ENCODE data around the gene PPP1R36.
"Not testable (repeated sequence)": the region's sequence is repeated elsewhere in the genome, so short reads cannot be mapped to it uniquely, and the experiment has no call there.

Gene PPP1R36

GRCh38 chr14:64516969-64517368 is 32.8 kb upstream of the PPP1R36 start:
- Histone ChIP-seq H3K4me2 (ENCODE audit: low read depth, low read length, poor library complexity, severe bottlenecking) (no peak overlapping the region), H3K79me2 (ENCODE audit: insufficient read depth, low read length) (peaks cover 100% of the 10 kb centered on the region), H3K27ac (ENCODE audit: low read depth, low read length) (no peak overlapping the region), H3K27me3 (ENCODE audit: low read length) (no peaks in the 10 kb centered on the region), H2AFZ (ENCODE audit: low read depth, low read length, severe bottlenecking) (no peak overlapping the region), H3K4me3 (ENCODE audit: insufficient read depth, low read length, poor library complexity, severe bottlenecking) (no peak overlapping the region), H3K9me2 (replicated peaks; ENCODE audit: insufficient read depth, low read length) (no peaks in the 10 kb centered on the region), H3K9ac (ENCODE audit: low read length) (no peak overlapping the region), H3K9me3 (ENCODE audit: insufficient read depth, low read length) (no peaks in the 10 kb centered on the region), H3K36me3 (ENCODE audit: low read length) (peaks cover 21% of the 10 kb centered on the region), H3F3A (ENCODE audit: insufficient read depth) (peaks cover 11% of the 10 kb centered on the region; the same call in 1 of the 2 replicates), H4K20me1 (ENCODE audit: low read depth, low read length) (peaks cover 57% of the 10 kb centered on the region)
- TF ChIP-seq, protein P1, sequence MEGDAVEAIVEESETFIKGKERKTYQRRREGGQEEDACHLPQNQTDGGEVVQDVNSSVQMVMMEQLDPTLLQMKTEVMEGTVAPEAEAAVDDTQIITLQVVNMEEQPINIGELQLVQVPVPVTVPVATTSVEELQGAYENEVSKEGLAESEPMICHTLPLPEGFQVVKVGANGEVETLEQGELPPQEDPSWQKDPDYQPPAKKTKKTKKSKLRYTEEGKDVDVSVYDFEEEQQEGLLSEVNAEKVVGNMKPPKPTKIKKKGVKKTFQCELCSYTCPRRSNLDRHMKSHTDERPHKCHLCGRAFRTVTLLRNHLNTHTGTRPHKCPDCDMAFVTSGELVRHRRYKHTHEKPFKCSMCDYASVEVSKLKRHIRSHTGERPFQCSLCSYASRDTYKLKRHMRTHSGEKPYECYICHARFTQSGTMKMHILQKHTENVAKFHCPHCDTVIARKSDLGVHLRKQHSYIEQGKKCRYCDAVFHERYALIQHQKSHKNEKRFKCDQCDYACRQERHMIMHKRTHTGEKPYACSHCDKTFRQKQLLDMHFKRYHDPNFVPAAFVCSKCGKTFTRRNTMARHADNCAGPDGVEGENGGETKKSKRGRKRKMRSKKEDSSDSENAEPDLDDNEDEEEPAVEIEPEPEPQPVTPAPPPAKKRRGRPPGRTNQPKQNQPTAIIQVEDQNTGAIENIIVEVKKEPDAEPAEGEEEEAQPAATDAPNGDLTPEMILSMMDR (IDR thresholded peaks at IDR 0.05; ENCODE audit: insufficient read depth, low read length, poor library complexity, severe bottlenecking) = no peak
- no peak for TF ChIP-seq EZH2phosphoT487 (conservative IDR thresholded peaks at IDR 0.05; ENCODE audit: low read length)

DNA sequence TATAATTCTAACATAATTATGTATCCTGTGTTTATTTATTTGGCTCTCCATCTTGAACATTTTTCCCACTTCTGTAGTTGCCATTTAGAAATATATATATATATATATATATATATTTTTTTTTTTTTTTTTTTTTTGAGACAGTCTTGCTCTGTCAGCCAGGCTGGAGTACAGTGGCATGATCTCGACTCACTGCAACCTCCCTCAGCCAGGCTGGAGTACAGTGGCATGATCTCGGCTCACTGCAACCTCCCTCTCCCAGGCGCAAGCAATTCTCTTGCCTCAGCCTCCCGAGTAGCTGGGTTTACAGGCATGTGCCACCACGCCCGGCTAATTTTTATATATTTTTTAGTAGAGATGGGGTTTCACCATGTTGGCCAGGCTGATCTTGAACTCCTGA is 32.1 kb upstream of the PPP1R36 start:
- peaks cover 24% of the 10 kb centered on the region for H3K36me3 ChIP-seq (ENCODE audit: low read length)
- not testable (repeated sequence) for H3K4me3 ChIP-seq (ENCODE audit: insufficient read depth, low read length, poor library complexity, severe bottlenecking); H3K9ac ChIP-seq (ENCODE audit: low read length); H3K27ac ChIP-seq (ENCODE audit: low read depth, low read length); H3K27me3 ChIP-seq (ENCODE audit: low read length); H3K4me2 ChIP-seq (ENCODE audit: low read depth, low read length, poor library complexity, severe bottlenecking); H2AFZ ChIP-seq (ENCODE audit: low read depth, low read length, severe bottlenecking); H3K9me2 ChIP-seq (replicated peaks; ENCODE audit: insufficient read depth, low read length); H3K9me3 ChIP-seq (ENCODE audit: insufficient read depth, low read length)
- peaks cover 55% of the 10 kb centered on the region for H4K20me1 ChIP-seq (ENCODE audit: low read depth, low read length)
- peaks cover 100% of the 10 kb centered on the region for H3K79me2 ChIP-seq (ENCODE audit: insufficient read depth, low read length)
- H3F3A ChIP-seq (ENCODE audit: insufficient read depth) = peaks cover 11% of the 10 kb centered on the region; the same call in 1 of the 2 replicates

DNA sequence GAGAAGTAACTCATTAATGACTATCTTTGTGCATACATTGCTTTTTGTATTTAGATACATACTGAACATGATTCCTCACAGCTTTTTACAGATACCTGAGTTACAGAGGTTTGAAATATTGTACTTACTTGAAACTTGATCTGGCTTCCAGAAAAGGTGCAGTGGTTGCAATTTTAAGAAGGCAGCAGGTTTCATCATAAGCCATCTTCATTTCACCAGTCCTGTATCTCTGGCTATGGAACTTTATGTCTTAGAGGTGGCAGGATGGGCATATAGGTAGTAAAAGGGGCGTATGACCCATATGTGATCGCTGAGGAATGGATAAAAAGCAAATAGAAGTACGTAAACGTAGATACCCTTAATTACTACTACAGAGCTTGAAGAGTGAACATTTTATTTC is 31.5 kb upstream of the PPP1R36 start:
- H3K36me3 ChIP-seq (ENCODE audit: low read length) = peaks cover 24% of the 10 kb centered on the region
- H3K4me2 ChIP-seq (ENCODE audit: low read depth, low read length, poor library complexity, severe bottlenecking) = no peak overlapping the region
- peaks cover 14% of the 10 kb centered on the region; the same call in 1 of the 2 replicates for H3F3A ChIP-seq (ENCODE audit: insufficient read depth)
- no peaks in the 10 kb centered on the region for H3K9me3 ChIP-seq (ENCODE audit: insufficient read depth, low read length)
- peaks cover 100% of the 10 kb centered on the region for H3K79me2 ChIP-seq (ENCODE audit: insufficient read depth, low read length)
- H3K27ac ChIP-seq (ENCODE audit: low read depth, low read length) = no peak overlapping the region
- H3K4me3 ChIP-seq (ENCODE audit: insufficient read depth, low read length, poor library complexity, severe bottlenecking) = no peak overlapping the region
- no peaks in the 10 kb centered on the region for H3K9me2 ChIP-seq (replicated peaks; ENCODE audit: insufficient read depth, low read length)
- no peak overlapping the region for H2AFZ ChIP-seq (ENCODE audit: low read depth, low read length, severe bottlenecking)
- TF ChIP-seq EZH2phosphoT487 (conservative IDR thresholded peaks at IDR 0.05; ENCODE audit: low read length) = no peak
- peaks cover 55% of the 10 kb centered on the region for H4K20me1 ChIP-seq (ENCODE audit: low read depth, low read length)
- H3K9ac ChIP-seq (ENCODE audit: low read length) = no peak overlapping the region
- no peaks in the 10 kb centered on the region for H3K27me3 ChIP-seq (ENCODE audit: low read length)

DNA sequence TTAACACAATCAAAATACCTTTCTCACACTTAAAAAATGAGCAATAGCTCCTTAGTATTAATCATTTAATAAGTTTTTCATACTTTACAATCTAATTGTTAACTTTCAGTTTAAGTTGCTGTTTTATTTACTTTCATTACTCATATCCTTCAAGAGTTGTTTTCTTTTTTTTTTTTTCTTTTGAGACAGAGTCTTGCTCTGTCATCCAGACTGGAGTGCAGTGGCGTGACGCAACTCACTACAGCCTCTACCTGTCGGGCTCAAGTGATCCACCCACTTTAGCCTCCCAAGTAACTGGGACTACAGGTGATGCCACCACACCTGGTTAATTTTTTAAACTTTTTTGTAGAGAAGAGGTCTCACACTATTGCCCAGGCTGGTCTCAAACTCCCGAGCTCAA is 29.1 kb upstream of the PPP1R36 start:
- Histone ChIP-seq H3K4me3 (ENCODE audit: insufficient read depth, low read length, poor library complexity, severe bottlenecking) (no peak overlapping the region), H2AFZ (ENCODE audit: low read depth, low read length, severe bottlenecking) (no peak overlapping the region), H4K20me1 (ENCODE audit: low read depth, low read length) (peaks cover 57% of the 10 kb centered on the region), H3K9me2 (replicated peaks; ENCODE audit: insufficient read depth, low read length) (no peaks in the 10 kb centered on the region), H3K4me2 (ENCODE audit: low read depth, low read length, poor library complexity, severe bottlenecking) (no peak overlapping the region), H3K27ac (ENCODE audit: low read depth, low read length) (no peak overlapping the region), H3K36me3 (ENCODE audit: low read length) (peaks cover 45% of the 10 kb centered on the region), H3F3A (ENCODE audit: insufficient read depth) (peaks cover 28% of the 10 kb centered on the region; the same call in 1 of the 2 replicates), H3K79me2 (ENCODE audit: insufficient read depth, low read length) (peaks cover 84% of the 10 kb centered on the region), H3K9ac (ENCODE audit: low read length) (no peak overlapping the region), H3K9me3 (ENCODE audit: insufficient read depth, low read length) (no peaks in the 10 kb centered on the region), H3K27me3 (ENCODE audit: low read length) (no peaks in the 10 kb centered on the region)
- TF ChIP-seq EZH2phosphoT487 (conservative IDR thresholded peaks at IDR 0.05; ENCODE audit: low read length) = no peak
- TF ChIP-seq, protein P1 (IDR thresholded peaks at IDR 0.05; ENCODE audit: insufficient read depth, low read length, poor library complexity, severe bottlenecking) = no peak
